Peyer's patch (tissue), 4 donors: ENCODE results near the gene MMP24OS. TPM values are rescaled to one million over a fixed set of nuclear protein-coding genes. Genes with fewer than 3 reads are reported as not detected.

Source experiments
- DNase-seq, 3 donors: peaks; one replicate each; pipeline ENCODE4 v3.0.0-alpha.2; 2017 to 2019
- H3K27ac ChIP-seq, 4 donors: fragments of 200-600 bp; sonication (generic); one replicate each; pipeline ENCODE4 v1.5.1; 2016 to 2019
- H3K27me3 ChIP-seq, 2 donors: fragments of 200-600 bp; sonication (generic); one replicate each; pipeline ENCODE4 v1.5.1; 2019
- H3K36me3 ChIP-seq, 3 donors: fragments of 200-600 bp; sonication (generic); one replicate each; pipeline ENCODE4 v1.5.1; 2016 to 2019
- H3K4me1 ChIP-seq, 4 donors: fragments of 200-600 bp; sonication (generic); one replicate each; pipeline ENCODE4 v1.5.1; 2016 to 2019
- H3K4me3 ChIP-seq, 4 donors: fragments of 200-600 bp; sonication (generic); 1 replicate in 3 of 4; 2 replicates in 1 of 4; pipeline ENCODE4 v1.5.1; 2016 to 2019; ENCODE audit warnings: mild to moderate bottlenecking in 1 of 4
- H3K9me3 ChIP-seq, 4 donors: fragments of 200-600 bp; sonication (generic); one replicate each; pipeline ENCODE4 v1.5.1; 2016 to 2019; ENCODE audit warnings: mild to moderate bottlenecking in 1 of 4
- CTCF ChIP-seq, 6 experiments: fragments of 450-650 bp in 4 of 6; fragments of 200-600 bp in 2 of 6; sonication (generic) in 1 of 6; IDR thresholded peaks; one replicate each; pipeline ENCODE4 v1.5.1; 2017 to 2019; ENCODE audit warnings: antibody characterized with exemption in 6 of 6, mild to moderate bottlenecking in 3 of 6, moderate library complexity in 1 of 6
- POLR2A ChIP-seq, 2 donors: fragments of 450-650 bp; IDR thresholded peaks; one replicate each; pipeline ENCODE4 v1.5.1; 2017; ENCODE audit warnings: antibody characterized with exemption in 2 of 2, mild to moderate bottlenecking in 2 of 2, moderate library complexity in 2 of 2
- total RNA-seq, 4 donors: library from RNA; depleted of rRNA; stranded (reverse); fragments of >200 nt; gene quantifications; one replicate each; pipeline ENCODE4 v1.1.0, GENCODE V29; 2016

MMP24OS gene
- total RNA-seq, 4 donors from 2014 or later: 23.1 to 86.1 (median 58.6) TPM

DNA sequence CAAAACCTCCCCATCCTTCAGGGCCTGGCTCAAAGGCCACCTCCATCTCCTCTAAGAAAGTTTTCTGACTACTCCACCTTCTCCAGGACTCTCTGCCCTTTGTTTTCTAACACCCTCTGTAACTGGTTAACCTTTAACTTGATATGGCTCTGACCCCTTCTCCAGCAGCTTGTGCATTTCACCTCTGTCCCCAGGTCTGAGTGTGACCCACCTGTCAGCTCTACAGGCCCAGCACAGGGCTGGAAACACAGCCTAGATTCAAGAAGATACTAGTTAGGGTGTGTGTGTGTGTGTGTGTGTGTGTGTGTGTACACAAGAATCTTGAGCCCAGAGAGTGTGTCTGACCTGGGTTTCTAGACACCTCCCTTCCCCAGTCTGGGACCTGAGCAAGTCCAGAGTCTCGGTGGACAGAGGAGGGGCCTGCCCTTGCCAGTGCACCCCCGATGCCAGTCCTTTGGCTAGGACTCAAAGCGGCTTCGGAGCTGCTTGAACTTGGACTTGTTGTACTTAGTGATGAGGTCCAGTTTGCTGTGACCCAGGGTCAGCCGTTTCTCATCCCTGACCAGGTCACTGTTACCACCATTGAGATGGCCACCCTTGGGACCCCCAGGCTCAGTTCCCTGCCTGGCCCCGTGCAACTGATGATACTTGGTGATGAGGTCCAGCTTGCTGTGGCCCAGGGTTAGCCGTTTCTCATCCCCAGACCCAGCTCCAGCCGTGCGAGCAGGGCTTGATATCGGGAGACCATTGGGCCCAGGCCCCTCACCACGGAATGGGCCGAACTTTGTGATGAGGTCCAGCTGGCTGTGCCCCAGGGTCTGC lies 8.4 kb upstream of the MMP24OS start:
- Histone ChIP-seq H3K27me3 (no peaks in the 10 kb centered on the region), H3K27ac (peak overlapping the region in 2 of 4 donors; percentile 43 to 90), H3K9me3 (no peaks in the 10 kb centered on the region), H3K4me3 (no peak overlapping the region), H3K36me3 (peaks cover 0 to 4% (median 0%) of the 10 kb centered on the region in 3 donors), H3K4me1 (peaks cover 5 to 27% (median 14%) of the 10 kb centered on the region in 4 donors)
- TF ChIP-seq POLR2A (IDR thresholded peaks at IDR 0.05): no peak
- TF ChIP-seq CTCF (IDR thresholded peaks at IDR 0.05): no peak
- DNase-seq: no peak

- no peak for DNase-seq
- Histone ChIP-seq H3K27ac (peak overlapping the region in 2 of 4 donors; percentile 85 to 90), H3K4me3 (no peak overlapping the region), H3K9me3 (no peaks in the 10 kb centered on the region), H3K4me1 (peaks cover 5 to 27% (median 14%) of the 10 kb centered on the region in 4 donors), H3K27me3 (no peaks in the 10 kb centered on the region), H3K36me3 (peaks cover 0 to 6% (median 0%) of the 10 kb centered on the region in 3 donors)
- TF ChIP-seq CTCF (IDR thresholded peaks at IDR 0.05): no peak
- TF ChIP-seq POLR2A (IDR thresholded peaks at IDR 0.05): no peak
Observed at GRCh38 chr20:35285806-35286076, 7.8 kb upstream of the MMP24OS start.

DNA sequence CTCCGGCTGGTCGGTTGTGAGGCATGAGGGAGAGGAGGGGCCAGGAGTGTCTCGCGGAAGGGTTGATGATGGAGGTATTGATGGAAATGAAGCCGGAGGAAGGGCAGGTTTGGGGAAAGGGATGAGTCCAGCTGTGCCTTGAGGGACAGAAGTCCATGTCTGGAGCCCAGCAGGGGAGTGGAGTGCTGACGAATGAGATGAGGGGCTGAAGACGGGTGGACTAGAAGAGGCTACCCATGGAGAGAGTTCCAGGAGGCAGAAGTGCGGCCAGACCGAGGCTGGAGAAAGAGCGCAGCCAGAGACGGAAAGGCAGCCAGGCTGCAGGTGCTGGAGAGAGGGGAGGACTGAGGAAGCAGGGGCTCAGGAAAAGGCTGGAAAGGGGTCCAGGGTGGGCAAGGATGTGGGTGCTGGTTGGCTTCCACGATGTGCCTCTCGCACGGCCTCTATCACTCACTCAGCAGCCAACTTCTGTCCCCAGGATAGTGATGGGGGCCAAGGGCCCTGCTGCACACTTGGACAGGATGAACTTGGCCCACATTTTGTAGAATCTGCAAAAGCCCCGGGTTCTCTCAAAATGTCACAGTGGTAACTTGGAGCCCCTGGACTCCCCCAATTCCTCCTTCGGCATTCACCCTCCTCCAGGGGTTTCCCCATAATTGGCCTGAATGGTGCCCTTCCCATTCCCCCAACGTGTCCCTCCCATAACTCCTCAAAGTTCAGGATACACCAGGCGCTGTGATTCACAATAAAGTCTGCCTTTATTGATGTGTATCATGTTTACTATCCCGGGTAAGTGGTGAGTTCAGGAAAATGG lies 7.3 kb upstream of the MMP24OS start:
- H3K4me1 ChIP-seq: peaks cover 5 to 27% (median 14%) of the 10 kb centered on the region in 4 donors
- H3K4me3 ChIP-seq: peak overlapping the region; percentile 78 to 95 (median 89)
- H3K27me3 ChIP-seq: no peaks in the 10 kb centered on the region
- TF ChIP-seq CTCF (IDR thresholded peaks at IDR 0.05) (no peak), POLR2A (IDR thresholded peaks at IDR 0.05) (no peak)
- peak overlapping the region; percentile 82 to 90 (median 85) for H3K27ac ChIP-seq
- H3K9me3 ChIP-seq: no peaks in the 10 kb centered on the region
- H3K36me3 ChIP-seq: peaks cover 0 to 11% (median 0%) of the 10 kb centered on the region in 3 donors
- no peak for DNase-seq

GRCh38 chr20:35284267-35284991 lies 6.5 kb upstream of the MMP24OS start, which contains the start of gene EIF6:
TSS of gene EIF6 (minus strand) at chr20:35284772. CDS start at chr20:35284487, 285 bp downstream.
- peak; percentile 76 to 91 (median 87) for DNase-seq
- no peaks in the 10 kb centered on the region for H3K27me3 ChIP-seq
- H3K36me3 ChIP-seq: peaks cover 0 to 19% (median 0%) of the 10 kb centered on the region in 3 donors
- TF ChIP-seq POLR2A (IDR thresholded peaks at IDR 0.05) (peak; percentile 47 to 69), CTCF (IDR thresholded peaks at IDR 0.05) (no peak)
- no peaks in the 10 kb centered on the region for H3K9me3 ChIP-seq
- peaks cover 5 to 27% (median 14%) of the 10 kb centered on the region in 4 donors for H3K4me1 ChIP-seq
- H3K4me3 ChIP-seq: peak within 1 kb of the TSS; percentile 78 to 95 (median 89)
- peak within 1 kb of the TSS; percentile 82 to 90 (median 85) for H3K27ac ChIP-seq
